PC-9 (cell line): ENCODE results near the gene ITM2C. TPM values are rescaled to one million over a fixed set of nuclear protein-coding genes. Genes with fewer than 3 reads are reported as not detected.

ENCODE experiments used
- BruUV-seq: library from RNA; stranded (reverse); fragments of 400-500 nt; replicated peaks from 2 replicates; lab custom pipeline; 2021; lab: Mats Ljungman, UMichigan
- CTCF ChIA-PET: fragments of 300-600 bp; sonication (Branson Sonifier 250); formaldehyde crosslinking; loops from one replicate; lab custom pipeline; 2022; ENCODE audit warnings: antibody characterized with exemption; lab: Charles Lee
- POLR2A ChIA-PET: fragments of 300-600 bp; sonication (Branson Sonifier 250); formaldehyde crosslinking; loops from one replicate; lab custom pipeline; 2022; ENCODE audit warnings: antibody characterized with exemption; ENCODE audit not compliant: unreplicated experiment; lab: Charles Lee
- DNase-seq, 2 experiments: peaks; one replicate each; pipeline versions ENCODE4 v3.0.0 to v3.0.0-alpha.2; 2015 to 2022; ENCODE audit warnings: mixed read lengths in 1 of 2
- H2AFZ ChIP-seq: fragments of 200-600 bp; sonication (generic); 2 replicates; pipeline ENCODE4 v1.8.1; 2017; ENCODE audit warnings: antibody characterized with exemption
- H3F3A ChIP-seq: fragments of 200-600 bp; sonication (generic); 2 replicates; pipeline ENCODE4 v1.8.1; 2017; ENCODE audit warnings: antibody characterized with exemption, mild to moderate bottlenecking, low read depth; ENCODE audit not compliant: insufficient read depth
- H3K27ac ChIP-seq: fragments of 200-600 bp; sonication (generic); 2 replicates; pipeline ENCODE4 v1.6.1; 2016; ENCODE audit warnings: mixed run types
- H3K27me3 ChIP-seq: fragments of 200-600 bp; sonication (generic); 2 replicates; pipeline ENCODE4 v1.6.1; 2016; ENCODE audit warnings: low read depth, mixed run types; ENCODE audit not compliant: insufficient read depth
- H3K36me3 ChIP-seq: fragments of 200-600 bp; sonication (generic); 2 replicates; pipeline ENCODE4 v1.6.1; 2016; ENCODE audit warnings: low read depth, mixed run types
- H3K4me1 ChIP-seq: fragments of 200-600 bp; sonication (generic); replicated peaks from 2 replicates; pipeline ENCODE4 v1.6.1; 2016; ENCODE audit warnings: mixed run types; ENCODE audit not compliant: insufficient read depth
- H3K4me2 ChIP-seq: fragments of 200-600 bp; sonication (generic); 2 replicates; pipeline ENCODE4 v1.6.1; 2017; ENCODE audit warnings: mixed run types
- H3K4me3 ChIP-seq: fragments of 200-600 bp; sonication (generic); 2 replicates; pipeline ENCODE4 v1.6.1; 2016; ENCODE audit warnings: mixed run types
- H3K79me2 ChIP-seq: fragments of 200-600 bp; sonication (generic); 2 replicates; pipeline ENCODE4 v1.6.1; 2017; ENCODE audit warnings: low read depth, mixed run types
- H3K9me2 ChIP-seq: fragments of 200-600 bp; sonication (generic); 2 replicates; pipeline ENCODE4 v1.8.1; 2017; ENCODE audit warnings: mild to moderate bottlenecking; ENCODE audit not compliant: insufficient read depth
- H3K9me3 ChIP-seq: fragments of 200-600 bp; sonication (generic); 2 replicates; pipeline ENCODE4 v1.8.1; 2016; ENCODE audit warnings: low read depth; ENCODE audit not compliant: insufficient read depth
- H4K20me1 ChIP-seq: fragments of 200-600 bp; sonication (generic); 2 replicates; pipeline ENCODE4 v1.8.1; 2017; ENCODE audit not compliant: insufficient read depth
- CTCF ChIP-seq: fragments of 200-600 bp; sonication (generic); conservative IDR thresholded peaks from 2 replicates; pipeline ENCODE4 v1.6.1; 2017; ENCODE audit warnings: mixed run types, antibody characterized with exemption, mild to moderate bottlenecking, moderate library complexity
- EZH2 ChIP-seq: fragments of 200-600 bp; sonication (generic); IDR thresholded peaks from 2 replicates; pipeline ENCODE4 v1.8.0; 2017; ENCODE audit warnings: antibody characterized with exemption, low read depth
- intact Hi-C: fragments of 100-400 bp; cut with micrococcal nuclease; formaldehyde crosslinking; loops from one replicate; pipeline ENCODE4 v1.10.0; 2022; ENCODE audit not compliant: unreplicated experiment
- total RNA-seq: library from RNA; stranded (reverse); gene quantifications from 2 replicates; pipeline ENCODE4 v1.2.3, GENCODE V29; 2021

ITM2C gene
- total RNA-seq, 1 experiment from 2014 or later = 76.0 TPM

- H3K4me3 ChIP-seq = no peak overlapping the region
- no TSS peak for BruUV-seq
- TF ChIP-seq EZH2 = no peak
- TF ChIP-seq CTCF = no peak
- H3K79me2 ChIP-seq = no peaks in the 10 kb centered on the region
- no peak overlapping the region for H2AFZ ChIP-seq
- no peaks in the 10 kb centered on the region for H3F3A ChIP-seq
- no peaks in the 10 kb centered on the region for H3K9me2 ChIP-seq
- H3K4me1 ChIP-seq = no peaks in the 10 kb centered on the region
- intact Hi-C loops = no loop called here
- no peaks in the 10 kb centered on the region for H4K20me1 ChIP-seq
- POLR2A ChIA-PET = no interaction called here
- no peaks in the 10 kb centered on the region for H3K9me3 ChIP-seq
- H3K4me2 ChIP-seq = no peak overlapping the region
- H3K27me3 ChIP-seq = peaks cover 19% of the 10 kb centered on the region
- no peak for DNase-seq
- CTCF ChIA-PET = no interaction called here
- H3K36me3 ChIP-seq = no peaks in the 10 kb centered on the region
- no peak overlapping the region for H3K27ac ChIP-seq
Measured at GRCh38 chr2:230925879-230926765, 61.4 kb downstream of the ITM2C start.

GRCh38 chr2:230927711-230928341 is 63.1 kb downstream of the ITM2C start:
- CTCF ChIA-PET = no interaction called here
- no peaks in the 10 kb centered on the region for H3K4me1 ChIP-seq

More at GRCh38 chr2:230927711-230928341, 63.1 kb downstream of the ITM2C start:
- H3F3A ChIP-seq = no peaks in the 10 kb centered on the region
- no peaks in the 10 kb centered on the region for H3K9me3 ChIP-seq
- intact Hi-C loops = no loop called here
- TF ChIP-seq EZH2 (no peak), CTCF (no peak)
- BruUV-seq = no TSS peak
- H2AFZ ChIP-seq = no peak overlapping the region
- no peak for DNase-seq
- POLR2A ChIA-PET = interaction anchor here (0.6 to 0.7 kb wide), 2 partner anchors 19 to 390 kb away, joined by 3 read pairs; no protein-coding TSS in a partner anchor
- H3K4me3 ChIP-seq = no peak overlapping the region
- no peaks in the 10 kb centered on the region for H3K79me2 ChIP-seq
- H3K9me2 ChIP-seq = no peaks in the 10 kb centered on the region
- H3K27me3 ChIP-seq = peaks cover 30% of the 10 kb centered on the region
- H3K27ac ChIP-seq = no peak overlapping the region
- H3K4me2 ChIP-seq = no peak overlapping the region
- no peaks in the 10 kb centered on the region for H3K36me3 ChIP-seq
- no peaks in the 10 kb centered on the region for H4K20me1 ChIP-seq

Other genes starting within 250 kb of the ITM2C start
- gene CAB39, start 152.1 kb upstream of the ITM2C start, total RNA-seq = 70.9 and 86.1 TPM in 2 replicates
- gene GPR55, start 60.3 kb downstream of the ITM2C start, total RNA-seq = not detected in 2 replicates
- not detected in 2 replicates for gene SPATA3, start 131.2 kb downstream of the ITM2C start, total RNA-seq
- 0.13 TPM in 1 of 2 replicates, not detected in the other for gene C2orf72, start 172.6 kb downstream of the ITM2C start, total RNA-seq
- 80.6 and 119 TPM in 2 replicates for gene PSMD1, start 191.9 kb downstream of the ITM2C start, total RNA-seq